GM19372 (cell line): Measurements from ENCODE around the gene CHD9.
"Not testable (repeated sequence)": the region's sequence is repeated elsewhere in the genome, so short reads cannot be mapped to it uniquely, and the experiment has no call there.

Experiments used
- ATAC-seq: cut with Tn5 transposase; IDR thresholded peaks from one replicate; pipeline ENCODE4 v1.9.1; 2021; ENCODE audit warnings: mild to moderate bottlenecking, low read depth, moderate library complexity; ENCODE audit not compliant: unreplicated experiment

CHD9 gene

GRCh38 chr16:53130159-53131049 lies 75.6 kb downstream of the CHD9 start:
- ATAC-seq, result peak; percentile 77

GRCh38 chr16:53131050-53131362 lies 76.2 kb downstream of the CHD9 start:
- ATAC-seq, result no peak

GRCh38 chr16:53131363-53132071 lies 76.7 kb downstream of the CHD9 start:
- ATAC-seq, result peak; percentile 15

GRCh38 chr16:53132406-53132805 lies 77.6 kb downstream of the CHD9 start:
- ATAC-seq, result no peak

- no peak for ATAC-seq
These were observed 80.5 kb downstream of the CHD9 start for GRCh38 chr16:53135329-53135728.

GRCh38 chr16:53142823-53143568 lies 88.2 kb downstream of the CHD9 start:
- ATAC-seq, result no peak

- ATAC-seq, result no peak
These were observed 92.8 kb downstream of the CHD9 start for GRCh38 chr16:53147500-53148065.

- ATAC-seq, result no peak
These were observed 96.0 kb downstream of the CHD9 start for GRCh38 chr16:53150769-53151168.

GRCh38 chr16:53152329-53152728 lies 97.5 kb downstream of the CHD9 start:
- no peak for ATAC-seq

GRCh38 chr16:53153130-53153529 lies 98.3 kb downstream of the CHD9 start:
- no peak for ATAC-seq

GRCh38 chr16:53154513-53154912 lies 99.7 kb downstream of the CHD9 start:
- ATAC-seq, result no peak

GRCh38 chr16:53156516-53156915 lies 101.7 kb downstream of the CHD9 start:
- no peak for ATAC-seq

- ATAC-seq, result peak; percentile 74
These were observed 105.1 kb downstream of the CHD9 start for GRCh38 chr16:53159781-53160436.

- no peak for ATAC-seq
These were observed 111.3 kb downstream of the CHD9 start for GRCh38 chr16:53166099-53166498.

GRCh38 chr16:53168744-53169143 lies 114.0 kb downstream of the CHD9 start:
- no peak for ATAC-seq

GRCh38 chr16:53172517-53172916 lies 117.7 kb downstream of the CHD9 start:
- ATAC-seq, result no peak

- ATAC-seq, result no peak
These were observed 120.3 kb downstream of the CHD9 start for GRCh38 chr16:53175118-53175517.

- no peak for ATAC-seq
These were observed 121.6 kb downstream of the CHD9 start for GRCh38 chr16:53176434-53176833.

- ATAC-seq, result no peak
These were observed 128.7 kb downstream of the CHD9 start for GRCh38 chr16:53183442-53183841.

GRCh38 chr16:53185741-53186140 lies 130.9 kb downstream of the CHD9 start:
- not testable (repeated sequence) for ATAC-seq
